ENCODE data around the gene PROM2. TPM values are rescaled to one million over a fixed set of nuclear protein-coding genes. Genes with fewer than 3 reads are reported as not detected.

The PROM2 gene
- total and polyA plus RNA-seq, 10 of the 15 experiments (the other 5 are each of a cell fraction or from before 2014, with no cell fraction given): 0.01 to 0.04 TPM; not detected in 8

- SMC1A ChIA-PET (ENCODE audit: uncharacterized antibody, unreplicated experiment): no interaction called here
- no TSS peak for BruUV-seq (replicated peaks)
- CTCF ChIA-PET: no interaction called here
- Histone ChIP-seq H3K36me3 (ENCODE audit: control insufficient read depth in 2 of 2, insufficient read depth in 2 of 2, low read length in 1 of 2) (no peaks in the 10 kb centered on the region), H4K20me1 (ENCODE audit: control insufficient read depth, insufficient read depth) (no peaks in the 10 kb centered on the region), H3K4me2 (ENCODE audit: control insufficient read depth, insufficient read depth) (no peak overlapping the region), H3K27me3 (replicated peaks in 1 of 2; ENCODE audit: control insufficient read depth in 2 of 2, insufficient read depth in 2 of 2, low read length in 1 of 2) (no peaks in the 10 kb centered on the region; a peak in 1 of 4 replicates), H3K4me1 (ENCODE audit: control insufficient read depth, insufficient read depth, low read length) (no peaks in the 10 kb centered on the region), H3K79me2 (ENCODE audit: control insufficient read depth, insufficient read depth, low read length) (no peaks in the 10 kb centered on the region), H3K4me3 (no peak overlapping the region), H3K27ac (ENCODE audit: control insufficient read depth, insufficient read depth) (no peak overlapping the region), H3K9ac (ENCODE audit: control insufficient read depth, insufficient read depth, low read length) (no peak overlapping the region), H3K9me3 (replicated peaks; ENCODE audit: control insufficient read depth, insufficient read depth, low read length) (no peaks in the 10 kb centered on the region), H2AFZ (ENCODE audit: control insufficient read depth, low read depth, low read length) (no peak overlapping the region)
- POLR2A ChIA-PET: no interaction called here
- RAD21 ChIA-PET (ENCODE audit: unreplicated experiment): no interaction called here
- no peak for FAIRE-seq
- no peak for ATAC-seq
- in situ Hi-C loops (cut with MboI): no loop called here
- intact Hi-C loops (cut with micrococcal nuclease; ENCODE audit: unreplicated experiment): no loop called here
- TF ChIP-seq RFX5 (IDR thresholded peaks at IDR 0.05; ENCODE audit: low read depth, low read length) (no peak), MLLT1 (IDR thresholded peaks at IDR 0.05) (no peak), ZZZ3 (IDR thresholded peaks at IDR 0.05; ENCODE audit: control insufficient read depth, insufficient read length, low read depth) (no peak), ZBTB11 (CRISPR knock-in tag; IDR thresholded peaks at IDR 0.05) (no peak), MYC (IDR thresholded peaks at IDR 0.05; ENCODE audit: insufficient read depth, insufficient read length, insufficient replicate concordance, low read length, severe bottlenecking) (no peak), MAX (IDR thresholded peaks at IDR 0.05; ENCODE audit: low read depth, low read length) (no peak), SIN3A (IDR thresholded peaks at IDR 0.05; ENCODE audit: low read depth, low read length) (no peak), ZNF622 (IDR thresholded peaks at IDR 0.05) (no peak)
- TF ChIP-seq, protein P1, sequence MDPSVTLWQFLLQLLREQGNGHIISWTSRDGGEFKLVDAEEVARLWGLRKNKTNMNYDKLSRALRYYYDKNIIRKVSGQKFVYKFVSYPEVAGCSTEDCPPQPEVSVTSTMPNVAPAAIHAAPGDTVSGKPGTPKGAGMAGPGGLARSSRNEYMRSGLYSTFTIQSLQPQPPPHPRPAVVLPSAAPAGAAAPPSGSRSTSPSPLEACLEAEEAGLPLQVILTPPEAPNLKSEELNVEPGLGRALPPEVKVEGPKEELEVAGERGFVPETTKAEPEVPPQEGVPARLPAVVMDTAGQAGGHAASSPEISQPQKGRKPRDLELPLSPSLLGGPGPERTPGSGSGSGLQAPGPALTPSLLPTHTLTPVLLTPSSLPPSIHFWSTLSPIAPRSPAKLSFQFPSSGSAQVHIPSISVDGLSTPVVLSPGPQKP (IDR thresholded peaks at IDR 0.05; ENCODE audit: low read depth, low read length): no peak
- DNase-seq (ENCODE audit: low read depth, low spot score): no peak
- 37% methylated on average over 8 of the region's 8 CpGs for WGBS (ENCODE audit: insufficient coverage, insufficient replicate concordance, low lambda C conversion rate, missing lambda C conversion rate)
These were observed 35.4 kb downstream of the PROM2 start for GRCh38 chr2:95309599-95309998.
